GM18519 (cell line): Measurements from ENCODE around the gene FOXP1.

Experiments used
- ATAC-seq: cut with Tn5 transposase; IDR thresholded peaks from one replicate; pipeline ENCODE4 v1.9.1; 2021; ENCODE audit warnings: mild to moderate bottlenecking, moderate library complexity; ENCODE audit not compliant: unreplicated experiment, low FRiP score

Gene FOXP1

DNA sequence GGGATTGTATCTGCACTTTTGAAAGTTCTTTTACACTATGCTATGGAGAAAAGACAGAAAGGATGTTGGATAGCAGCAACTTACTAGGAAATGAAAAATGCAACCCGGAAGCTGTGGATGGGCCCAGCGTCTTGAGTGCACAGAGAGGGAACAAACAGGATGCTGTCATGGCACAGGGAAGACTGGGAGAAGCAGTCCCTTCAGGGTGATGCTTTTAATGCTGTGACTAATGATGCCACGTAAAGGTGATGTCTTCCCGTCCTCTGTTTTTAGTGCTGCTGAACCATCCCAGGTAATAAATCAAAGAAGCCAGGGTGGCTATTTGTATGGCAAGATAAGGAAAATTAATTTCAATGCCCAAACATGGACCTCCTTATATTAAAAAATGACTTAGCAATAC lies 437.6 kb downstream of the FOXP1 start:
- ATAC-seq, result no peak

DNA sequence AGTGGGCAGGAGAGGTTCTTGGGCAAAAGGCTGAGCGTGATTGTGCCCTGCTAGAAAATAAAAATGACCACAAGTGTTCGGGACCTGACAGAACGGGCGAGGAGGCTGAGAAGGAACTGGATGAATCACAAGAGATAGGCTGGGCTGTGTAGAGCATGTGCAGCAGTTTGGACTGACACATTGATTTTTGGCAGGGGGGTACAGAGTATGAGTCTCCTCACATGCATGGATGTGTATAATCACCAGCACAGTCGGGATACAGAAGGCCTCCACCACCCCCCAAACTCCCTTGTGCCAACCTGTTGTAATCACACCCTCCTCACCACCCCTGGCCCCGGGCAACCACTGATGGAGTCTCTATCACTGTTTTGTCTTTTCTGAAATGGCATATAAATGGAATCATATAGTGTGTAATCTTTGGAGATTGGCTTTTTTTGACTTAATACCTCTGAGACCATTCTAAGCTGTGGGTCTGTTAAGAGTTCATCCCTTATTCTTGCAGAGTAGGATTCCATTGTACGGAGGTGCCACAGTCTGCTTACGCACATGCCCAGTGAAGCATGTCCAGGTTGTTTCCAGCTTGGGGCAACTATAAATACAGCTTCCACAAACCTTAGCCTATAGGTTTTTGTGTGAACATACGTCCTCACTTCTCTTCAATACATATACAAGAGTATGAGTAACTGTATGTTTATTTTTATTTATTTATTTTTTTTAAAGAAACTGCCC lies 438.8 kb downstream of the FOXP1 start:
- no peak for ATAC-seq

DNA sequence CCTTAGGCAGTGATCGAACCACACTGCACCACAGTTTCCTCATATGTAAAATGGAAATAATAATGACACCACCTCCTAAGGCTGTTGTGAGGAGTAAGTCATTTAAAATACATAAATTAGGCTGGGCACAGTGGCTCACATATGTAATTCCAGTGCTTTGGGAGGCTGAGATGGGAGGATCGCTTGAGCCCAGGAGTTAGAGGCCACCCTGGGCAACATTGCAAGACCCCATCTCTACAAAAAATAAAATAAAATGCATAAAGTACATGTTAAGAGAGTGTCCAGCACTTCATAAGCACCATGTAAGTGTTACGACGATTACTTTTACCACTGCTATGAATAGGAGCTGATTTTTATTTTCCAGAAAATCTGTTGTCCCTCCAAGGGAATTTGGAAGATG lies 440.0 kb downstream of the FOXP1 start:
- no peak for ATAC-seq

DNA sequence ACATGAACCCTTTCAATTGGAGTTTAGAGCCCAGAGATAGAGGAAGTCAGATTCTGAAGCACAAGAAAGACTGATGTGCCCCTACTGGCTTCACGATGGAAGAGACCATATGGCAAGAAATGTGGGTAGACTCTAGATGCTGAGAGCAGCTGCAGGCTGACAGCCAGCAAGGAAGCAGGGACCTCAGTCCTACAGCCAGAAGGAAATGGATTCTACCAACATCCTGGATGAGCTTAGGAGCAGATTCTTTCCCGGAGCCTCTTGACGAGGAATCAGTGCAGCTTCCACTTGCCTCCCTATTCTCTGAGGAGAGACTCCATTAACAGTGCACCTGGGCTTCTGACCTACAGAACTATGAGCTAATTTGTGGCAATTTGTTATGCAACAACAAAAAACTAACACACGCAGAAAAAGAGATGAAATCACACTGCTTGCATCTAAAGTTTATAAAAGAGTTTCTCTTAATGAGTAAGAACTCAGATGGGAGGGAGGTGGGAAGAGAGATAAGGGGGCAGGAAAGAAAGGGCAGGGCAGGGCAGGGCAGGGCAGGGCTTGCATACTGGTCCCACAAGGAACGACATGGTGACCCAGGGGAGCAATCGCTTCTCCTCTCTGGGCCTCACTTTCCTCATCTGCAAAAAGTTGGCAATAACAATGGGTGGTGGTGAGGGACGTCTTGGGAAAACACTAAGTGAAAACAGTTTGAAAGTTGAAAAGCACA lies 440.9 kb downstream of the FOXP1 start:
- ATAC-seq, result no peak

DNA sequence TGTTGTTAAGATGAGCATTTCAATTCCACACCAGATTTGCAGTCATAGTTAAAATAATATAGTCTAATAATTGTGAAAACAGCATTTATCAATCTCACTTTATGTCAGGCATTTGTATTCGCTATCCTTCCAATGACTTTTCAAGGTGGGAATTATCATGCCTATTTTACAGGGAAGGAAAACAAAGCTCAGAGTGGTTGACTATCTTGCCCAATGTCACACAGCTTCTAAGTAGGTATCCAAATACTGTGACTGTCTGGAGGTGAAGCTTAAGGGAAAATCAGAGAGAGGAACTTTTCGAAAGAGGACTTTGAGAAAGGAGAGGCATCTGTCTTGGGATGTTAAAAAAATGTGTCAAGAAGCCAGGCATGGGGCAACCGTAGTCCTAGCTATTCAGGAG lies 443.1 kb downstream of the FOXP1 start:
- no peak for ATAC-seq

DNA sequence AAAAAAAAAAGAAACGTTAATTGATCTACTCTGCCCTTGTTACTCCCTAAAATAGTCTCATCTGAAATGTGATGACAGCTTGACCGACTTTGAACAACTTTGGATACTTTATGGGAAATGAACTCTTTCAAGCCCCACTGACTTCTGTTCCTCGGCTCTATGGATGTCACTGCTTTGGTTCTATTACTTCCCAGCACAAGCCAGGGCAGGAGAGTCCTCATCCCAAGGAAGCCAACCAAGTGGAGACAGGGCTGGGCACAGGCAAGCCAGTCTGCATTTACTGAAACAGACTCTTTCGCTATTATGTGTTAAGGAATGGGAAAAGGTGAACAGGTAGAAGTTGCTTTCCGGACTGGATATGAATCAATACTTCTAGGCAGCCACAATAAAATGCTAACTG lies 444.0 kb downstream of the FOXP1 start:
- ATAC-seq, result no peak

DNA sequence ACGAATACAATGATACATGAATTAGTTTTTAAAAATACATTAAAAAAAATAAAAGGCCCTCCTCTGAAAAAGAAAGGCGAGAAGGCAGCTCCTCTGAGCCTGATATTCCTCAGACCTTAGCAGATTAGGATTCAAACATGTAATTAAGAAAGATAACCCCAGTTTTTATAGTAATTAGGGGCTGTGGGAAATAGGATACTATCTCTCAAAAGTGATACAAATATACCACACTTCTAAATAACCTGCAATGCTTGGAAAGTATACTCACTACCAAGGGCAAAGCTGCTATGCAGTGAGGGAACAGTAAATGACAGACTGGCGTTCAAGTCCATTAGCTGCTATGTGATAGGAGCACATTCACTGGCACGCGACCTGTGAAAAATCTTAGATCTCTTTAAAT lies 445.1 kb downstream of the FOXP1 start:
- ATAC-seq, result no peak

DNA sequence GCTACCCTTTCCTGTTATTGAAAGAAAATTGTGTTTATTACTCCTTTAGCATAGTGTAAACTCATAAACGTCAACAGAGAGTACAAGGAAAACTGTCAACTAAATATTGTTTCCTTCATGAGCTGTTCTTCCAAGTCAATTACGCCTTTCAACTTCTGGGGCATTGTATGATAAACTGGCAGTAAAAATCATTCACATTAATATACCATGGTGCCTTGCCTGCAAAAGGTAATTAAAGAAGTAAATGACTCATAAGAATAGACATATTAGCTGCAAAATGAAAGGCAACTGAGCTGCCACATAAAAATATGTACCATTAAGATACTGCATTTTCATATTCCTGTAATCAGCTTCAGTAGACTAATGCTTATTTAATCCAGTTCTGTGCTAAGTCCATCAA lies 447.3 kb downstream of the FOXP1 start:
- ATAC-seq, result no peak

DNA sequence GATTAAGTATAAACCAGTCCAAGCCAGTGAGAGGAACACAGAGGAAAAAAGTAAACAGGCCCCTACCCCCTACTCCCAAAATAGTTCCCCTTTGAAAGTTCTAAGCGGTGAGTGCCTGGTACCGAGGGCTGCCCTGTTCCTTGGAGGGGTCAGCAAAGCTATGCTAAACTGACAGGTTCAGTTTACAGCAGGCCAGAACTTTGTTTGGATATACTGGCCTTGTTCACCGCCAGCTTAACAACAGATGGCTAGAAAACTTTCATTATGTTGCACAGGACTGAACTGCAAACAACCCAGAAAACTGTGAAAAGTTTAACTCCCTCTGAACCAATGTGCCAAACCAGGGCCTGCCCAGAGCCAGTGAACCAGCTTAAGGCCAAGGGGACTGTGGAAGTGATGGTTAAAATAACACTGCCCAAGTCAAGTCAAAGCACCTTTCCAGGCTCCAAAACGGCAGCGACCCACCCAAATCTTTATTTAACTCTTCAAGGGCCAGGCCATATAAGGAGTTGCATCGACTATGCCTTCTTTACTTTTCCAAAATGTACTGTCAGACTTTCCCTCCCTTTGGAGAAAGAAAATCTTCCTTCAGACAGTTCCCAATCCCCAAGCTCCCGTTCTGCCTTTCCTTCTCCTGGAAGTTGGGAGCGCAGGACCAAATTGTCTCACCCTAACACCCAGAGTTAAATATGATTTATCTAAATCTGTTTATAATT lies 448.0 kb downstream of the FOXP1 start:
- ATAC-seq, result no peak

DNA sequence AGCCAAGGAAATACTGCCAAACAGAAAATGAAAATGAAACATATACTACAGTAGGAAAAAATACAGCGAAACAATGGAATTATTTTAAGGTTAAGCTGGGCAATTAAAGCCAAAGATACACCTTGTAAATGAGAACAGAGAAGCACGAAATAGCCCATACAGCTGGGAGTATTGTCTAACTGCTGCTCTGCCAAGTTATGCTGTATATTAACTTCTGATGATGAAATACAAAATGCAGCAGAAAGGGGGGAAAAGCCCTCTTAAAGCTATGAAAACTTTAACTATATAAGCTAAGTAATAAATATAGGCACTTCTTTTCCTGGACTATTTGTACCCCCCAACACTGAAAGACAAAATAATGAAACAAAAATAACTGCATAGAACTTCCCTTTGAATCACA lies 449.0 kb downstream of the FOXP1 start:
- no peak for ATAC-seq

DNA sequence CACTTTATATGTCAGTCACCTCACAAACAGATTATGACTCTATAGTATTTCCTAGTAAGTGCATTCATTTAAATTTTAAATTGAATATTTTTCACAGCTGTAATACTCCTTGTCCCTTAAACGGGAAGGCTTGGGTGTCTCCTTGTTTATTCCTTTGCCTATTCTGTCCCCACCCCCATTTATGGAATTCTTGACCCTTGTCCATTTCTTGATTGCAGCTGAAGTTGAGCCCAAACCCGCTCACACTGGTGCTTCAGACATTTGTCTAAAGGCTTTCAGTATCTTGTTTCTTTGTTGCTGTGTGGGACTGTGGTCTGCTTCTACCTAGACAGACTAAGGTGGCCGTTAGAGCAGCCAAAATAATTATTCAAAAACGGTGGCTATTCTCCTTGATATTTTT lies 449.7 kb downstream of the FOXP1 start:
- ATAC-seq, result no peak

DNA sequence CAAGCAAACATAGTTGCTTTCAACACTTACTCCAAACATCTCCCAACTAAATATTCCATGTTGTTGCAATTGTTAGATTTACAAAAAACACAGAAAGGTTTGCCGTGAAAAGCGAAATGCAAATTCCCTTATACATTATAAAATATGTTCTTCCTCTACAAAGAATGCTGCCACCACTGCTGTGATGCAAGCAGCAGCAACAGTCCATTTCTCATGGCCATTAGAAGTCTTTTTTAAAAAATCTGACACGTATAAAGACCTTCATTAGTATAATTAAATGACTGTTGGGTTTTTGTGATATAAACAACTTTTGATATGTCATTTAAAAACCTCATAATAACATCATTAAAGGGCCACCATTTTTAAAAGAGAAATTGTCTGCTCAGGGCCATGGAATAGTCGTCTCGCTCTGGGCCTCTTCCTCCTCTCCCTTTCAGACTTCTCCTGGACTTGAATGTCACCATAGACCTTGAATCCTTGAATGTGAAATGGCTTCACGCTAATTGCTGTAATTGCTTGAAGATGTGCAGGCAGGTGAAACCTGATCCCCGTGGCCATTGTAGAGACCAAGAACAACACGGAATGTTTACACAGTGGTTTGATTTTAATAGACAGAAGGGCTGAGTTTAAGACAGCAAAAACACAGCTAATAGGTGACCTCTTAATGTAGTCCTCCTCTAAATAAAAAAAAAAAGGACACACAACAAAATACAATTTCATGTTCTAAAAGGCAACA lies 450.4 kb downstream of the FOXP1 start:
- no peak for ATAC-seq

DNA sequence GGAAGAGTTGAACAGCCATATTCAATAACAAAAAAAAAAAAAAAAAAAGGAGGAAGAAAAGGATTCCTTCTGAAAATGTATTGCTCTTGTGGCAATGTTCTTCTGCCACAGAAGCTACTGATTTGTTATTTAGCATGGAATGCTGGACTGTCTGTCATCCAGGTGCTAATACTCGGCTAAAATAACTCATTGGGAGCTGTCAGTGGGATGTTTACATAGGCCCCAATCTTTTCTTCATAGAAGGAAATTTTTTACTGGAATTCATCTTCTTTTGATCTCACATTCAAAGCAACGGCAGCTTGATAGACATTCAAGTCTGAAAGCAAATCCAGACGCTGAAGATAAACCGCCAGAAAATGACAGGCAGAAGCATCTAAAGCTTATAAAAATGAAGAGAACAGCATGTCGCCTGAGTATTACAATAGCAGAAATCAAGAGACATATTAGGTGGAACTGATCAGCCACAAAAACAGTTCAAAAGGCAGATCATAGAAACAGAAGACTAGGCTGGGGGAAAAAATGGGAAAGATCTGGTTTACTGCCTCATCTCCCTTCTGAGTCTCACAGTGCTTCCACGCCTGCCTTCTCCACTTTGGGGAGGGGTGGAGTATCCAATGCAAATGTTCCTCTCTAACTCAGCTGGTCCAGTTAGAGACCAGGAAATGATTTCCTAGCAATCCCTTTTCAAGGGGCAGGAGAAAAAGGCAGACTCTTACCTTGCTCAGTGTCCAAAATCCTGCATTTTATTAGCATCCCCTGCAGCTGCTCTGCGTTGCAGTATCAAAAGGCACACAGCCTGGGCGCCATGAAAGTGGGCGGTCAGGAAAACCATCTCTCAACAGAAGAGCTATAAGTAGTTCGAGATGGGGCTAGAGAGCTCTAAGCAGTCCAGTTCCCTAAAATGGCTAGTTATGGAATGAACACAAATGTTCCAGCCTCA lies 451.9 kb downstream of the FOXP1 start:
- ATAC-seq, result no peak

DNA sequence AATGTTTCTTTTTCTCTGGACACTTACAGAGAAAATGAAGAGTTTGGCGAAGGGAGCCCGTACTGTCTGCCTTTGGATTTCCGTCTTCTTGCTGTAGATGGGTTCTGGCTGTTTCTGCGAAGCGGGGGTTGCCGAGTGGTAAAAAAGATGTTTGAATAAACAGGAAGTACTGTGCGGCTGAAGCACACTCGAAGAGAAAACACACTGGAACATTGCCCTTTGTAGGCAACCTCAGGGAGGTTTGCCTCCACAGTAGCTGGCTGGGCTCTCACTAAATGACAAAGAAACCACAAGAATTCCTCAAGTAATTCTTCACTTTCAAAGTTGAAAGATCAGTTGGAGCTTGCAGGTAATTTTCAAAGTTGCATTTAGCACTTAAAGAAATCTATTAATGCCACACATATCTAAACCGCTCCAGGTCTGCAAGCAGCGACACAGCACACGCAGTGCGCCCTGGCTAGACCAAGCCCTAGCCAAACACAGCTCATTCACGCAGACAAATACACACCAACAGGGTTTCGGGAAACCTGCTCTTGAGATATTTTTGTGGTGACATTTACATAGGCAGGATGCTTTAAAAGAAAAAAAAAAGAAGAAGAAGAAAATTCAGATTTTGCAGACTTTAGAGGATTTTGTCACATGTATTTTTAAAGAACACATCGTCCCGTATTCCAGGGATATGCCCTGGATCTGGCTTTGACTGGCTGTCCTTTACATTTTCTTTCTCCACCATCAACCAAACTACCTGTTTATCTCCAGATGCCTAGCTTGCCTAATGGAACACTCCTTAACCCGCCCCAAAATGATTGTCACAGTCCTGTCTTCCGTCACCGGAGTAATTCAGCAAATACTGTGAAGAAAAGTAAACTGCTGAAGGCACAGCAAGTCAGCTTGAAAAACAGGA lies 452.8 kb downstream of the FOXP1 start:
- peak; percentile 73 for ATAC-seq

DNA sequence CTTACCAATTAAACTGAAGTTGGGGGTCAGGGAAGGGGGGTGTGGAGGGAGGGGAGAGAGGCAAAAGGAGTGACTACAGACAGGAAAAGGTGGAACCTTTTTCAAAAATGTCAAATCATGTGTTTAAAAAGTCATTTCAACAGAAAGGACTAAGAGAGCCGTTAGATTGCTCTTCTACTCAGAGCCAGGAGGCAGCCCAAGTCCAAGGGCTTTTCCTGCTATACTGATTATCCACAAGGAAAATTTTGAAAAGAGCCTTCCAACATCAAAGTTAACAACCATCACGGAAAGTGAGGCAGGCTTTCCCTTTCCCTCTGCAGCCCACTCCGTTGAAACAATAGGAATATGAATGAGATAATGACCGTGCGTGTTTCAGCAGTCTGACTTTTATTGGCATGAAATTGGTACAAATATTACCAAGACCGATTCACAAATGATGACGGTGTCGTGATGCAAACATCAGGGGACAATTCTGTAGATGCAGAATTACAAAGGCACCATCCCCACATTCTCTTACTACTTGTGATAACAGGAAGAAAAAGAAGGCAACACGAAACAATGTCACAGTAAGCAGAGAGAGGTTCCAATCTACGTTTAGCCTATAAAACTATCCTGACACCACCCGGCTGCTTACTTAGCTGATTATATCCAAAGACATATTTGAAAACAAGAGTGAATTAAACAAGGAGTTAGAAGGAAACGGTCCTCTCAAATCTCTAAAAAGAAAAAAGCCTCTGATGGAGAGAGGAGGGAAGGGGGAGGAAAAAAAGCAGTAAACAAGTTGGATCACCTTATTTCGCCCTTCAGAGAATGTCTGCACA lies 453.7 kb downstream of the FOXP1 start:
- no peak for ATAC-seq

DNA sequence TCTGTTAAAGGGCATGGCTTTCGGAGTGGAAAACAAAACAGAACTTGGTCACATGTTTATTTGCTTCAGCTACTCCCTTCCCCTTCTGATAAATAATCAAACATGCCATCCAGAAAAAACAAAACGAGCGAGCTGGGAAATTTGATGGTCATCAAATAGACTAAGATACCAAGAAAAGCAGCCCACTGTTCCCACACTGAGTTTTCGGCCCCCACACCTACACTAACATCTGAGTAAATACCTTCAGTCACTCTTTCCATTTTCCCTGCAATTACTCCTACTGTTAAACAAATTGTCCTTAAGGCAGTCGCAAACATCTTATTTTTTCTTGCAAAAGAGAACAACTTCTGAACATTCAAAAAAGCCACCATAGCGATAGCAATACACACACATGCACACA lies 454.6 kb downstream of the FOXP1 start:
- no peak for ATAC-seq

DNA sequence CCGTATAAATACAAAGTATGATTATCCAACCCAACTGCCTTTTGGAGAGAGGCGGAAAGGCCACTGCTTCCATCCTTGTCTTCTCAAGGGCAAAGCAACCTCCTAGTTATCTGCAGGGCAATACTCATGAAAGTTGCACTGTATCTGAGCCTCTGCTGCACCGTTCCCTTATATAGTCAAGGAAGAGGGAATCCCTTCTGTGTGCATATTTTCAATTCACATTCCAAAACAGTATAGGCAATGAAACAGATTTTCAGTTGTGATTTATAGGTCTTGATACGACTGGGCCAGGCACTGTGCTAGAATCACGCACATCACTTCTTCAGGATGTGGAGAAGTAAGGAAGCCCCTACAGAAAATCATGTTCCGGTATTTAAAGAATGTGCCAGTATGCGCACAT lies 455.7 kb downstream of the FOXP1 start:
- ATAC-seq, result no peak
